Measurements from ENCODE around the gene CCDC80. TPM values are rescaled to one million over a fixed set of nuclear protein-coding genes. Genes with fewer than 3 reads are reported as not detected.
A peak's percentile ranks its signal among the peaks of the same experiment; 100 is the strongest.

CCDC80 gene
- total and polyA plus RNA-seq, 7 donors: 1.3 to 53.5 (median 12.2) TPM

GRCh38 chr3:112634786-112635541 is 6.0 kb downstream of the CCDC80 start:
- DNase-seq (no peak), ATAC-seq (no peak)
- Histone ChIP-seq H3K4me1 (no peaks in the 10 kb centered on the region), H3K9me3 (no peaks in the 10 kb centered on the region), H3K4me3 (peak overlapping the region; percentile 54), H3K27ac (peak overlapping the region; percentile 6), H3K36me3 (ENCODE audit: insufficient read depth in 1 of 2, low read depth in 1 of 2) (no peaks in the 10 kb centered on the region), H3K27me3 (ENCODE audit: insufficient read depth in 3 of 3, low read length in 2 of 3) (no peaks in the 10 kb centered on the region)
- intact Hi-C loops (cut with DNase I): no loop called here
- 82 to 91% (median 86%) methylated on average over 4 of the region's 4 CpGs for WGBS, 3 donors
- no peak for TF ChIP-seq CTCF (IDR thresholded peaks at IDR 0.05)

GRCh38 chr3:112633757-112634156 is 7.2 kb downstream of the CCDC80 start:
- no peaks in the 10 kb centered on the region for H3K4me1 ChIP-seq
- no peaks in the 10 kb centered on the region for H3K36me3 ChIP-seq (ENCODE audit: insufficient read depth in 1 of 2, low read depth in 1 of 2)
- DNase-seq: no peak
- H3K27me3 ChIP-seq (ENCODE audit: insufficient read depth in 3 of 3, low read length in 2 of 3): no peaks in the 10 kb centered on the region
- ATAC-seq: no peak
- H3K27ac ChIP-seq: no peak overlapping the region
- WGBS, 3 donors: 58 to 75% (median 60%) methylated on average over 1 of the region's 1 CpG
- intact Hi-C loops (cut with DNase I): no loop called here
- no peak overlapping the region for H3K4me3 ChIP-seq
- no peak for TF ChIP-seq CTCF (IDR thresholded peaks at IDR 0.05)
- H3K9me3 ChIP-seq: no peaks in the 10 kb centered on the region

- DNase-seq (no peak), ATAC-seq (no peak)
- TF ChIP-seq CTCF (IDR thresholded peaks at IDR 0.05): no peak
- intact Hi-C loops (cut with DNase I): no loop called here
- Histone ChIP-seq H3K27me3 (ENCODE audit: insufficient read depth in 3 of 3, low read length in 2 of 3) (no peaks in the 10 kb centered on the region), H3K4me3 (no peak overlapping the region), H3K36me3 (ENCODE audit: insufficient read depth in 1 of 2, low read depth in 1 of 2) (no peaks in the 10 kb centered on the region), H3K4me1 (no peaks in the 10 kb centered on the region), H3K27ac (no peak overlapping the region), H3K9me3 (no peaks in the 10 kb centered on the region)
- 53 to 64% (median 57%) methylated on average over 3 of the region's 3 CpGs for WGBS, 3 donors
These were observed 7.8 kb downstream of the CCDC80 start for GRCh38 chr3:112633191-112633590.

GRCh38 chr3:112632596-112632995 is 8.3 kb downstream of the CCDC80 start:
- intact Hi-C loops (cut with DNase I): no loop called here
- Histone ChIP-seq H3K4me3 (no peak overlapping the region), H3K27me3 (ENCODE audit: insufficient read depth in 3 of 3, low read length in 2 of 3) (no peaks in the 10 kb centered on the region), H3K4me1 (no peaks in the 10 kb centered on the region), H3K36me3 (ENCODE audit: insufficient read depth in 1 of 2, low read depth in 1 of 2) (no peaks in the 10 kb centered on the region), H3K9me3 (no peaks in the 10 kb centered on the region), H3K27ac (no peak overlapping the region)
- no peak for DNase-seq
- WGBS, 3 donors: 40 to 54% (median 53%) methylated on average over 4 of the region's 4 CpGs
- TF ChIP-seq CTCF (IDR thresholded peaks at IDR 0.05): no peak
- no peak for ATAC-seq

- H3K36me3 ChIP-seq (ENCODE audit: insufficient read depth in 1 of 2, low read depth in 1 of 2): no peaks in the 10 kb centered on the region
- ATAC-seq (no peak), DNase-seq (no peak)
- 91 to 96% (median 91%) methylated on average over 3 of the region's 3 CpGs for WGBS, 3 donors
- H3K27ac ChIP-seq: no peak overlapping the region
- no peaks in the 10 kb centered on the region for H3K4me1 ChIP-seq
- intact Hi-C loops (cut with DNase I): no loop called here
- TF ChIP-seq CTCF (IDR thresholded peaks at IDR 0.05): no peak
- no peak overlapping the region for H3K4me3 ChIP-seq
- H3K9me3 ChIP-seq: no peaks in the 10 kb centered on the region
- H3K27me3 ChIP-seq (ENCODE audit: insufficient read depth in 3 of 3, low read length in 2 of 3): no peaks in the 10 kb centered on the region
These were observed 9.7 kb downstream of the CCDC80 start for GRCh38 chr3:112631257-112631656.
